ENCODE results near the gene SYTL2. TPM values are rescaled to one million over a fixed set of nuclear protein-coding genes. Genes with fewer than 3 reads are reported as not detected.

The SYTL2 gene
- total RNA-seq, 1 donor from 2014 or later, result 17.4 TPM

- H3K27me3 ChIP-seq, result no peaks in the 10 kb centered on the region
- H3K9me3 ChIP-seq, result no peaks in the 10 kb centered on the region
- H3K27ac ChIP-seq, result peak within 1 kb of the TSS; percentile 69
- intact Hi-C loops (cut with DNase I), result no loop called here
- TF ChIP-seq CTCF (IDR thresholded peaks at IDR 0.05) (peak in 1 of 3 experiments; percentile 1), POLR2A (IDR thresholded peaks at IDR 0.05) (peak in 1 of 2 donors; percentile 25), POLR2AphosphoS5 (IDR thresholded peaks at IDR 0.05; ENCODE audit: insufficient read depth in 1 of 2, low read depth in 1 of 2) (peak; percentile 85 to 93)
- H3K4me1 ChIP-seq, result peaks cover 20% of the 10 kb centered on the region
- H3K36me3 ChIP-seq, result peaks cover 0 to 9% of the 10 kb centered on the region in 2 donors
- DNase-seq (ENCODE audit: extremely low spot score in 2 of 2), result no peak
- peak within 1 kb of the TSS; percentile 69 to 78 for H3K4me3 ChIP-seq
Observed at GRCh38 chr11:85647604-85648299, 163.2 kb downstream of the SYTL2 start, which contains the start of gene TMEM126A. TSS of gene TMEM126A (plus strand) at chr11:85647967. CDS start at chr11:85650256, 2,289 bp downstream.

- no peak for DNase-seq (ENCODE audit: extremely low spot score in 2 of 2)
- H3K4me1 ChIP-seq, result peaks cover 20% of the 10 kb centered on the region
- no peaks in the 10 kb centered on the region for H3K27me3 ChIP-seq
- intact Hi-C loops (cut with DNase I), result no loop called here
- no peak for TF ChIP-seq CTCF (IDR thresholded peaks at IDR 0.05)
- peak overlapping the region; percentile 69 for H3K27ac ChIP-seq
- peaks cover 0 to 9% of the 10 kb centered on the region in 2 donors for H3K36me3 ChIP-seq
- H3K4me3 ChIP-seq, result peak overlapping the region; percentile 69 to 78
- H3K9me3 ChIP-seq, result no peaks in the 10 kb centered on the region
Observed at GRCh38 chr11:85647078-85647477, 163.9 kb downstream of the SYTL2 start.

Other genes starting within 250 kb of the SYTL2 start
- gene DLG2, start 183.8 kb downstream of the SYTL2 start, total RNA-seq, result 10.1 TPM
- gene TMEM126B, start 182.5 kb downstream of the SYTL2 start, total RNA-seq, result 34.1 TPM
- 15.0 TPM for gene TMEM126A, start 163.2 kb downstream of the SYTL2 start, total RNA-seq
- 60.9 TPM for gene CREBZF, start 146.0 kb downstream of the SYTL2 start, total RNA-seq
- gene CCDC89, start 124.9 kb downstream of the SYTL2 start, total RNA-seq, result not detected
- not detected for gene CCDC83, start 44.2 kb upstream of the SYTL2 start, total RNA-seq

Data from vagina (tissue), 2 donors.